ENCODE results near the gene FOXE3. TPM values are rescaled to one million over a fixed set of nuclear protein-coding genes. Genes with fewer than 3 reads are reported as not detected.

The FOXE3 gene
- total RNA-seq, 1 donor from 2014 or later, result not detected

GRCh38 chr1:47409311-47410067 is 6.6 kb upstream of the FOXE3 start:
- DNase-seq (ENCODE audit: low spot score), result no peak
- intact Hi-C loops (cut with micrococcal nuclease), result no loop called here
- no peak overlapping the region for H3K27ac Mint-ChIP-seq

DNA sequence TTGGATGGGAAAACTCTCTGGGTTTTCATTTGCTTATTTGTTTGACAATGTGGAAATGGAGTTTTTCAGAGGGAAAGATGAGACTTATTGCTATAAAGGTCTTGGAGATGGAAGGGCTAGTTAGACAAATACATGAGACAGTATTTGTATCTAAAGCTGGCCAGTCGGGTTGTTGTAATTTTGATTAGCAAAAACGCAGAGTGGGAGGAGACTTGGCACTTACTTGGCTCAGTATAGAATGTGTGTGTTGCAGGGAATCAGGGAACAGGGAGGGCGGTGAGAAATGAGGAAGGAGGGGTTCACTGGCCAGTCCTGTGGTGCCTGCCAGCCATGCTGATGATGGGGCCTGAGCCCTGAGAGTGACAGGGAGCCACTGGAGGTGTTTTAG is 6.0 kb upstream of the FOXE3 start:
- H3K36me3 Mint-ChIP-seq (ENCODE audit: low read depth), result no peaks in the 10 kb centered on the region
- no peak for DNase-seq (ENCODE audit: low spot score)
- H3K9me3 Mint-ChIP-seq, result no peaks in the 10 kb centered on the region
- H3K27me3 Mint-ChIP-seq (ENCODE audit: low read depth), result peaks cover 35% of the 10 kb centered on the region
- intact Hi-C loops (cut with micrococcal nuclease), result no loop called here
- H3K4me3 Mint-ChIP-seq (ENCODE audit: low read depth), result no peak overlapping the region
- H3K4me1 Mint-ChIP-seq (ENCODE audit: low read depth), result no peaks in the 10 kb centered on the region
- H3K27ac Mint-ChIP-seq, result no peak overlapping the region

More at GRCh38 chr1:47409311-47410067, 6.6 kb upstream of the FOXE3 start:
- no peaks in the 10 kb centered on the region for H3K9me3 Mint-ChIP-seq
- H3K36me3 Mint-ChIP-seq (ENCODE audit: low read depth), result no peaks in the 10 kb centered on the region
- no peak overlapping the region for H3K4me3 Mint-ChIP-seq (ENCODE audit: low read depth)
- H3K4me1 Mint-ChIP-seq (ENCODE audit: low read depth), result no peaks in the 10 kb centered on the region
- peaks cover 31% of the 10 kb centered on the region for H3K27me3 Mint-ChIP-seq (ENCODE audit: low read depth)

- intact Hi-C loops (cut with micrococcal nuclease), result no loop called here
- no peak for DNase-seq (ENCODE audit: low spot score)
- Mint-ChIP-seq H3K4me3 (ENCODE audit: low read depth) (no peak overlapping the region), H3K27me3 (ENCODE audit: low read depth) (peaks cover 40% of the 10 kb centered on the region), H3K27ac (no peak overlapping the region), H3K36me3 (ENCODE audit: low read depth) (no peaks in the 10 kb centered on the region), H3K4me1 (ENCODE audit: low read depth) (no peaks in the 10 kb centered on the region), H3K9me3 (no peaks in the 10 kb centered on the region)
Observed at GRCh38 chr1:47411436-47411835, 4.6 kb upstream of the FOXE3 start.

DNA sequence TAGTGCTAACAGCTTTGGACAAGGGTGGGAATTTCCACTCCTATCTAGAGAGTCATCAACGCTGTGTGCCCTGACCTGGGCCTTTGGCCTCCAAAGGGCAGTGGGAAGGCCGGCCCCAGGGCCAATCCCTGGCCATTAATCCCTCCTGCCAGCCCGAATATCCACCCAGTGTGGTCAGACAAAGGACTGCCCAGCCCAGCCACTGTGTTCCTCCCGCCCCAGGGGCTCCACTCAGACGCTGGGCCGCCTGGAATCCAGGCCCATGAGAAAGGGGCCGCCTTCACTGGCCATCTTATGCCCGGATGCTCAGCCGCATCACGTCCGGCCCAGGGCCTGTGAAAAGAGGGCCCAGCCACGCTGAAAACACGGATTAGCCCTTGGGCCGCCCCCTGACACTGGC is 3.6 kb upstream of the FOXE3 start:
- H3K36me3 Mint-ChIP-seq (ENCODE audit: low read depth), result no peaks in the 10 kb centered on the region
- H3K4me1 Mint-ChIP-seq (ENCODE audit: low read depth), result peaks cover 2% of the 10 kb centered on the region
- H3K4me3 Mint-ChIP-seq (ENCODE audit: low read depth), result no peak overlapping the region
- no peaks in the 10 kb centered on the region for H3K9me3 Mint-ChIP-seq
- DNase-seq (ENCODE audit: low spot score), result no peak
- peaks cover 45% of the 10 kb centered on the region for H3K27me3 Mint-ChIP-seq (ENCODE audit: low read depth)
- intact Hi-C loops (cut with micrococcal nuclease), result no loop called here
- no peak overlapping the region for H3K27ac Mint-ChIP-seq

- DNase-seq (ENCODE audit: low spot score), result no peak
- Mint-ChIP-seq H3K27ac (no peak overlapping the region), H3K36me3 (ENCODE audit: low read depth) (no peaks in the 10 kb centered on the region), H3K9me3 (no peaks in the 10 kb centered on the region), H3K4me1 (ENCODE audit: low read depth) (peaks cover 4% of the 10 kb centered on the region), H3K4me3 (ENCODE audit: low read depth) (peak overlapping the region; percentile 43), H3K27me3 (ENCODE audit: low read depth) (peaks cover 68% of the 10 kb centered on the region)
- intact Hi-C loops (cut with micrococcal nuclease), result loop anchor here (2.0 kb wide), 2 partner anchors 20 to 28 kb away; no protein-coding TSS in a partner anchor
Observed at GRCh38 chr1:47416319-47417169, 459 bp downstream of the FOXE3 start.

DNA sequence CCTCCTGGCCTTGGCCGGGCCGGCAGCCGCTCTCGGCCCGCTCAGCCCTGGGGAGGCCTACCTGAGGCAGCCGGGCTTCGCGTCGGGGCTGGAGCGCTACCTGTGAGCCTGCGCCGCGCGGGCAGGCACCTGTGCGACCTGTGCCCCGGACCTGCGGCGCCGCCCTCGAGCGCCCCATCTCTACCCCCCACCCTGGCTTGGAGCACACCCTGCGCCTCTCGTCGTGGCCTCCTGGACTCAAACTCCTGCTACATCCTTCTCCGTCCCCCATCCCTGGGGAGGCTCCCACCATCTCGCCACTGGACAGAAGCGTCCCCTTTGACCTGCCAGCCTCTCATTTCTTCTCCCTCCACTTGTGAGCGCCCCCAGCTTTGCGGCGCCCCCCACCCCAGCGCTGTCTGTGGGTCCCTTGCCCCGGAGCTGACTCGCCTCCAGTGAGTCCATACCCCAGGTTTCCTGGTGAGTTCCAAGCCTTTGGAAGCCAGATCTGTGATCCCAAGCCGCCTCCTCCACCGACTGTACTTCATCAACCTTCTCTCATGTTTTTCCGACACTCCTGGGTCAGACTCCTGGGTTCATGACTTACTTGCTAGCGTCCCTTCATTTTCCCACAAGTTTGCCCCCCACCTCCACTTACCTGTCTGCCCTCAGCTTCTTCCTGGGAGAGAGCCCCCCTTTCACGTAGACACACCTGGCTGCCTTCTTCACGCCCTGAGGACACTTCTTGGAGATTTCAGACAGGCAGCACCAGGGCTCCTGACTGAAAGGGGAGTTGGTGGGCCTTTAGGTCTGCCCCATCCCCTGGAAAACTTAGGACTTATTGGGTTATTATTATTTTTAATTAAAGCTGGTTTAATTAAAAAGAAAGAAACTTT is 1.3 kb downstream of the FOXE3 start:
- H3K27me3 Mint-ChIP-seq (ENCODE audit: low read depth), result peaks cover 69% of the 10 kb centered on the region
- intact Hi-C loops (cut with micrococcal nuclease), result loop anchor here (2.0 kb wide), 2 partner anchors 19 to 27 kb away; no protein-coding TSS in a partner anchor

GRCh38 chr1:47418122-47418521 is 2.0 kb downstream of the FOXE3 start:
- DNase-seq (ENCODE audit: low spot score), result no peak
- intact Hi-C loops (cut with micrococcal nuclease), result no loop called here
- Mint-ChIP-seq H3K27ac (no peak overlapping the region), H3K9me3 (no peaks in the 10 kb centered on the region), H3K27me3 (ENCODE audit: low read depth) (peaks cover 68% of the 10 kb centered on the region), H3K36me3 (ENCODE audit: low read depth) (no peaks in the 10 kb centered on the region), H3K4me1 (ENCODE audit: low read depth) (peaks cover 4% of the 10 kb centered on the region), H3K4me3 (ENCODE audit: low read depth) (no peak overlapping the region)

More for the DNA sequence above, 1.3 kb downstream of the FOXE3 start:
- peaks cover 4% of the 10 kb centered on the region for H3K4me1 Mint-ChIP-seq (ENCODE audit: low read depth)
- no peak overlapping the region for H3K27ac Mint-ChIP-seq
- H3K4me3 Mint-ChIP-seq (ENCODE audit: low read depth), result peak overlapping the region; percentile 49
- DNase-seq (ENCODE audit: low spot score), result no peak
- no peaks in the 10 kb centered on the region for H3K36me3 Mint-ChIP-seq (ENCODE audit: low read depth)
- no peaks in the 10 kb centered on the region for H3K9me3 Mint-ChIP-seq

DNA sequence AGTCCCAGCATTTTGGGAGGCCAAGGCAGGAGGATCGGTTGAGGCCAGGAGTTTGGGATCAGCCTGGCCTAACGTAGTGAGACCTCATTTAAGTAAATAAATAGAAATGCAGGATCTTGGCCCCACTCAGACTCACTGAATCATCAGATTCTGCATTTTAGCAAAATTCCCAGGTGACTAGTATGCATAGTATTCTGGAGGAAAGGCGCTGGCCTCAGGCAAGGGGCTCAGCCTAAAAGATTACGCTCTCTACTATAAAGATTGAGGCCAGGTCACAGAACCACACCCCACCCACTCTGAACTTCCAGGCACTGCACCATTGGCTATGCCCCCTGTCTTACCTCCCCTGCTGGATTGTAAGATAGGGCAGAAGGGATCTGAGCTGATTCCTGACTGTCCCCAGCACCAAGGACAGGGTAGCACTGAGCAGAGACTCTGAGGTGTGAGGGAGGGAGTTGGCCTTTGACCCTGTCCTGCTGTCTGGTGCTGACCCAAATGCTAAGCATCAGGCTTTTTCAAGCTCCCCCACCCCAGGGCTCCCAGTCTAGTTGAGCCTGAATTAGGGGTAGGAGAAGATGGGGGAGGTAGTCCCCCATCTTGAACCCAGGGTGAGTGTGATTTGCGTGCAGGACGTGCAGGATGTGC is 2.7 kb downstream of the FOXE3 start:
- intact Hi-C loops (cut with micrococcal nuclease), result no loop called here
- no peak overlapping the region for H3K27ac Mint-ChIP-seq
- peaks cover 4% of the 10 kb centered on the region for H3K4me1 Mint-ChIP-seq (ENCODE audit: low read depth)
- no peak overlapping the region for H3K4me3 Mint-ChIP-seq (ENCODE audit: low read depth)
- no peaks in the 10 kb centered on the region for H3K9me3 Mint-ChIP-seq
- no peaks in the 10 kb centered on the region for H3K36me3 Mint-ChIP-seq (ENCODE audit: low read depth)
- DNase-seq (ENCODE audit: low spot score), result no peak
- H3K27me3 Mint-ChIP-seq (ENCODE audit: low read depth), result peaks cover 68% of the 10 kb centered on the region

DNA sequence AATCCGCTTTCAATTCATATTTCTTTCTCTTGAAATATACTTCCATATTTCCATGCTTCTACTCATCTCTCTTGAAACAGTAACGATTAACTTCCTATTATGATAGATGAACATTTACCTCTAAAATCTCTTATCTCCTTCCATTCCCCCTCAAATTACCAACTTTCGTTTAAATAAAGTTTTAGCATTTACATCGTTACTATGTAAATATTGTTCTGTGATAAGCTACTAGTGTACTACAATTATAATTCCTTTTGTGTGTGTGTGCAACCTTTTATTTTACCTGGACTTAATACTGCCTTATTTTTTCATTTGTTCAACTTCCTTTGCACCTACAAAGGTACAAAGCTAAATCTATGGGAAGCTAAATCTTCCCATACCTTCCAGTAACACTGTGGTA is 4.5 kb downstream of the FOXE3 start:
- Mint-ChIP-seq H3K27me3 (ENCODE audit: low read depth) (peaks cover 57% of the 10 kb centered on the region), H3K36me3 (ENCODE audit: low read depth) (no peaks in the 10 kb centered on the region), H3K27ac (no peak overlapping the region), H3K4me3 (ENCODE audit: low read depth) (no peak overlapping the region), H3K4me1 (ENCODE audit: low read depth) (peaks cover 4% of the 10 kb centered on the region), H3K9me3 (no peaks in the 10 kb centered on the region)
- intact Hi-C loops (cut with micrococcal nuclease), result no loop called here
- DNase-seq (ENCODE audit: low spot score), result no peak

DNA sequence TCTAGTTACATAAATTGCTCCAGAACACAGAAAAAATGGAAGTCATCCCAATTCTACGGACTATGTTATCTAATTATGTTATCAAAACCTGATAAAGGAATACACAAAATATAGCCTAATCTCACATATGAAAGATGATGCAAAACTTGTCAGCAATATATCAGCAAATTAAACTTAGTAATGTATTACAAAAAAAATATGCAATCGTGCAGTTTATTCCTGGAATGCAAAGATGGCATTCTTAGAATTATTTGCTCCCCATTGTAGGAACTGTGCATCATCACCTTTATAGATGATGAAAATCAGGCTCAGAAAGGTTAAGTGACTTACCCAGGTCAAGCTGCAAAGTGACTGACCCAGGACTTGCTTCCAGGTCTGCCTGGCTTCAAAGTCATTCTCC is 7.8 kb downstream of the FOXE3 start:
- no peaks in the 10 kb centered on the region for H3K36me3 Mint-ChIP-seq (ENCODE audit: low read depth)
- no peak overlapping the region for H3K27ac Mint-ChIP-seq
- H3K4me1 Mint-ChIP-seq (ENCODE audit: low read depth), result no peaks in the 10 kb centered on the region
- intact Hi-C loops (cut with micrococcal nuclease), result no loop called here
- H3K9me3 Mint-ChIP-seq, result no peaks in the 10 kb centered on the region
- DNase-seq (ENCODE audit: low spot score), result no peak
- H3K27me3 Mint-ChIP-seq (ENCODE audit: low read depth), result peaks cover 33% of the 10 kb centered on the region
- no peak overlapping the region for H3K4me3 Mint-ChIP-seq (ENCODE audit: low read depth)

- Mint-ChIP-seq H3K4me3 (ENCODE audit: low read depth) (no peak overlapping the region), H3K9me3 (no peaks in the 10 kb centered on the region), H3K4me1 (ENCODE audit: low read depth) (no peaks in the 10 kb centered on the region), H3K27ac (no peak overlapping the region), H3K27me3 (ENCODE audit: low read depth) (peaks cover 27% of the 10 kb centered on the region), H3K36me3 (ENCODE audit: low read depth) (no peaks in the 10 kb centered on the region)
- intact Hi-C loops (cut with micrococcal nuclease), result no loop called here
- no peak for DNase-seq (ENCODE audit: low spot score)
Observed at GRCh38 chr1:47424336-47424982, 8.4 kb downstream of the FOXE3 start.

DNA sequence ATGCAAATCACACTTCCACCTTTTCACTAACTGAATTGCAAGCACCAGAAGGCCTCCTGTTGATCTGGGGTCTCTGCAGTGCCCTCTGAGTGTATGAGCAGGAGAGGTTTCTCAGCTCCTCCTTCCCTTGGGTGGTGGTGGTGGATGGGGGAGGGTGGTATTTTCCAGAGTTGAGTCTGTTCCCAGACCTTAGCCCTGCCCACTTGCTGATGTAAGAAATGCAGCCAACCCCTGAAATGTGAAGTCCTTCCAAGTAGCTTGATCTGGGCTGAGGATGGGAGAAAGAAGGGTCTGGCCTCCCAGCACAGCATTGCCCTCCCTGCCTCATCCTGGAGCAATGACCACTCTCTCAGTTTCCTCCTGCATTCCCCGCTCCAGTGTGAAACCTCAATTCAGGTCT is 15.4 kb downstream of the FOXE3 start:
- intact Hi-C loops (cut with micrococcal nuclease), result loop anchor here (5.0 to 10.0 kb wide), 2 partner anchors 44 to 257 kb away; no protein-coding TSS in a partner anchor
- Mint-ChIP-seq H3K27me3 (ENCODE audit: low read depth) (peaks cover 25% of the 10 kb centered on the region), H3K4me1 (ENCODE audit: low read depth) (peaks cover 33% of the 10 kb centered on the region), H3K4me3 (ENCODE audit: low read depth) (no peak overlapping the region), H3K27ac (no peak overlapping the region), H3K36me3 (ENCODE audit: low read depth) (peaks cover 40% of the 10 kb centered on the region), H3K9me3 (no peaks in the 10 kb centered on the region)
- DNase-seq (ENCODE audit: low spot score), result no peak
